Ectodermal cell (in vitro differentiated cells): ENCODE data around the gene LCLAT1.

Experiments
- H3K27ac ChIP-seq: 2 replicates; pipeline ENCODE4 v1.7.0; 2013; ENCODE audit warnings: mild to moderate bottlenecking, low read depth, low read length; ENCODE audit not compliant: insufficient read depth, poor library complexity, severe bottlenecking
- H3K27me3 ChIP-seq: 2 replicates; pipeline ENCODE4 v1.7.0; 2013; ENCODE audit warnings: mild to moderate bottlenecking, low read length; ENCODE audit not compliant: insufficient read depth, control insufficient read depth, poor library complexity, severe bottlenecking
- H3K36me3 ChIP-seq: one replicate; pipeline ENCODE4 v1.7.0; 2013; ENCODE audit warnings: low read length; ENCODE audit not compliant: control insufficient read depth, insufficient read depth
- H3K4me1 ChIP-seq: one replicate; pipeline ENCODE4 v1.7.0; 2013; ENCODE audit warnings: low read length; ENCODE audit not compliant: control insufficient read depth, insufficient read depth
- H3K4me3 ChIP-seq: 2 replicates; pipeline ENCODE4 v1.7.0; 2013; ENCODE audit warnings: low read depth, low read length, control low read depth; ENCODE audit not compliant: insufficient read depth
- H3K9me3 ChIP-seq: 2 replicates; pipeline ENCODE4 v1.7.0; 2013; ENCODE audit warnings: mild to moderate bottlenecking, low read length, moderate library complexity; ENCODE audit not compliant: control insufficient read depth
- WGBS, 2 experiments: methylation state at CpG; one replicate each; pipeline ENCODE4 v1.1.7; 2013; ENCODE audit warnings: missing lambda C conversion rate in 2 of 2; 5-methylcytosine and 5-hydroxymethylcytosine counted together

Gene LCLAT1

DNA sequence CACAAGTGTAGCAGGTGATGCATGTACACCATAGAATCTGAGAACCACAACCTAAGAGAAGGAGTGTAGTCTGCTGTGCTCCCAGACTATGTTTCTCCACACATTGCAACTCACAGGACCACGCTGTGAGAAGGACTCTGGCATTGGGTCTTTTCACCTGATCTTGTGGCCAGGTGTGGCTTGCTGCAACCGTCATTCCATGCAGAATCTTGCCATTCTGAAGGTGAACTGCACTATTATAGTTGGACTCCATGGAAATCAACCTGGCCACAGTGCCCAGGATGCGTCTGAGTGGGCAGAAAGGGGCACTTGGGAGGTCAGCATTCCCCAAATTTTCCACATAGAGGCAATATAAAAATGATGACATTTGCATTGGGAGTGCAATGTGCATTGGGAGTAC lies 237.9 kb downstream of the LCLAT1 start:
- no peak overlapping the region for H3K4me3 ChIP-seq
- no peak overlapping the region for H3K27ac ChIP-seq
- H3K27me3 ChIP-seq = no peaks in the 10 kb centered on the region
- no peaks in the 10 kb centered on the region for H3K36me3 ChIP-seq
- H3K4me1 ChIP-seq = peaks cover 7% of the 10 kb centered on the region
- 94 to 95% methylated on average over 3 of the region's 3 CpGs for WGBS, 2 experiments
- no peaks in the 10 kb centered on the region for H3K9me3 ChIP-seq

DNA sequence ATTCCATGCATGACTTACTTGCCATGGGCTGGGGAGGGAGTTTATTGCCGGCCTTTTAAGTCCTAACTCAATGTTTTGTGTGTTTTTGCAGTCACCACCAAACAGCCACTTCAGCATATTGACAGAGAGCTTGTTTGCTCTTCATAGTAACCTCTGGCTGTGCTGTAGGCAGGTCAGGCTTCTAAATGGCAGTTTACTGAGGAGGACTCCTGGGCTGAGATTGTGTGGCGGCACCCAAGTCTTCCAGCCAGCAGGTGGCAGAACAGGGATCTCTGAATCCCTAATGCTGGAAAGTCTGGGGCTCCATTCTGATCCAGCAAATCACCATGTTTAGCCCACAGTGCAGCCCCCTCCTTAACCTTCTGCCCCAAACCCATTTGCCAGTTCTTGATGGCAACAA lies 239.0 kb downstream of the LCLAT1 start:
- no peak overlapping the region for H3K4me3 ChIP-seq
- no peaks in the 10 kb centered on the region for H3K9me3 ChIP-seq
- peaks cover 7% of the 10 kb centered on the region for H3K4me1 ChIP-seq
- H3K36me3 ChIP-seq = no peaks in the 10 kb centered on the region
- WGBS, 2 experiments = 83 to 88% methylated on average over 2 of the region's 2 CpGs
- H3K27ac ChIP-seq = no peak overlapping the region
- no peaks in the 10 kb centered on the region for H3K27me3 ChIP-seq

DNA sequence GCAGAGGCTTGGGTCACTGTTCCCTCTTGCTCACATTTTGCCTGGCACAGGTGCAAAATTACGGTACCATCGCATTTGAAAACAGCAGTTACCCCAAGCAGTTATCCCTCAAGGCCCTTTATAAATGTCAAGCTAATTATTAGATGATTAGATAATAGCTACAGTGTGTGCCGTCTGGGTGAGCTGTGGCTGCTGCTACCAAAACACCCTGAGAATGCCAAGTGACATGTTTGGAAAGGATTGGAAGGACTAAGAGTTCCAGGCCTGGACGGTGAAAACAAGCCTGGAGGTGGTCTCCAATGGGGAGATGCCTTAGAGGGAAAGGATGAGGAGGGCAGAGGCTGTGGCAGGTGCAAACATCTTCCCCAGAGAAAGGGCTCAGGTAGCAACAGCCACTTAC lies 239.6 kb downstream of the LCLAT1 start:
- Histone ChIP-seq H3K9me3 (no peaks in the 10 kb centered on the region), H3K4me1 (peaks cover 7% of the 10 kb centered on the region), H3K27me3 (no peaks in the 10 kb centered on the region), H3K27ac (no peak overlapping the region), H3K4me3 (no peak overlapping the region), H3K36me3 (no peaks in the 10 kb centered on the region)
- WGBS, 2 experiments = 93 to 96% methylated on average over 4 of the region's 4 CpGs

DNA sequence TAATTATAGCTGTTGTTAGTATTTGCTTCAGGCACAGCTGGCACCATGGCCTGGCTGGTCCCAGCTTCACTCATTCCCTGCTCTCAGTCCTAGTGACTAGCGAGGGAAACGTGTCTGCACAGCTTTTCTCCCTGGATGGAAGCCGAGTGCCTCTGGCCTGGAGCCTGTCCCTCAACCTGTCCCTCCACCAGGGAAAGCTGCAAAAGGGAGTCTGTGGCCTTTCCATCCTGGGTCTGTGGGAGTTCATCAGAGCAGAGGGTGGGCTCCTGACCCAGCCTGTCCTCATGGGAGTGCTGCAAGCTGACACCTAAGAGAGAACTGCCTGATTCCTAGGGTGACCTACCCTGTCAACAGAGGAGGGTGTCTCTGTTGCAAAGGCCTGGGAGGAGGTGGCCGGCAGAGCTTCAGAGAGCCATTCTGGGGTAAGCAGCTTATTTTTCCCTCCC lies 241.9 kb downstream of the LCLAT1 start:
- Histone ChIP-seq H3K4me3 (no peak overlapping the region), H3K27ac (no peak overlapping the region), H3K9me3 (no peaks in the 10 kb centered on the region), H3K4me1 (peaks cover 7% of the 10 kb centered on the region), H3K27me3 (no peaks in the 10 kb centered on the region), H3K36me3 (no peaks in the 10 kb centered on the region)
- WGBS, 2 experiments = 82 to 85% methylated on average over 4 of the region's 4 CpGs

DNA sequence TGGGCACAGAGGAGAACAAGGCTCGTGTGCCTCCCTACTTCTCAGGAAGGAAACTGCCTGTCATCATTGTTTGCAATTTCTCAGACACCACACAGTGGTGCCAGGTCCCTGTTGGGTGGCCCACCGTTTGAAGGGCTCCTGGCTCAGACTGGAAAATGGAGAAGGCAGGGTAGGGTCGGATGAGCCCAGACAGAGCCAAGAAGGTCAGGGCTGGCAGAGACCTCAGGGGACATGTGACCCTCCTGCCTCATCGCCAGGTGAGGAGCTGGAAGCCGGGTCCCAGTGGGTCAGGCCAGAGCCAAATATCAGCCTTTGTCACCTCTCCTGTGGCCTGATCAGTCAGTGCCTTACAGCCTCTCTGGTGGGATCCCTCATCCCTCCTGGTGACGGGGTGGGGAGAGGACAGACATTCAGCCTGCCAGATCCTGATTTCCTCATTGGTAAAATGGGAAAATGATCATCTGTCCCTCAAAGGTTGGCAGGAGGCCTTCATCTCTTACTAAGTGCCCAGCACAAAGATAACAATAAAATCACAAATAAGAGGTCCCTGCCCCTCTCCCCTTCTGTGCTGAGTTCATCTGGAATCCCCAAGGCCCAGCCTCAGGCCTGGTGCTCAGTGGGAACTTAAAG lies 242.6 kb downstream of the LCLAT1 start:
- Histone ChIP-seq H3K27me3 (no peaks in the 10 kb centered on the region), H3K36me3 (no peaks in the 10 kb centered on the region), H3K4me3 (no peak overlapping the region), H3K9me3 (no peaks in the 10 kb centered on the region), H3K4me1 (peaks cover 7% of the 10 kb centered on the region), H3K27ac (no peak overlapping the region)
- 88 to 91% methylated on average over 6 of the region's 6 CpGs for WGBS, 2 experiments

DNA sequence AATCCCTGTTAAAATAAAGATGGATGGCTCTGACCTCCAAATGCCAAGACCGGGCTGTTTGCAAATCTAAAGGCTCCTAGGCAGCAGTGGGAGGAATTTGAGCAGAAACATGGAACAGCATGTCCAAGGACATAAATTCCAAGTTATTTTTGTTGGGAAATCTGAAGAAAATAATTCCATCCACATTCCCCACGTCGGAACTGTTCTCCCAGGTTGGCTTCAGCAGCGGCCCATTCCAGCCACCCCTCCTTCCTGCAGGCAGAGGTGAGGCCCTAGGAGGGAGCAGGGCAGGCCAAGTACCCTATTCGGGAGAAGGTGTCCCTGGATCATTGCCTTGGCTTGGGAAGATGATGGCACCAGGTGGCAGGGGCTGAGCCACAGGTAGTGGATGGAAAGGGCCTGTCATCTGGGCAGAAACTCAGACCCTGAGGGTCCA lies 243.1 kb downstream of the LCLAT1 start:
- 87 to 92% methylated on average over 5 of the region's 5 CpGs for WGBS, 2 experiments
- Histone ChIP-seq H3K9me3 (no peaks in the 10 kb centered on the region), H3K4me1 (peaks cover 7% of the 10 kb centered on the region), H3K4me3 (no peak overlapping the region), H3K27ac (no peak overlapping the region), H3K27me3 (no peaks in the 10 kb centered on the region), H3K36me3 (no peaks in the 10 kb centered on the region)

DNA sequence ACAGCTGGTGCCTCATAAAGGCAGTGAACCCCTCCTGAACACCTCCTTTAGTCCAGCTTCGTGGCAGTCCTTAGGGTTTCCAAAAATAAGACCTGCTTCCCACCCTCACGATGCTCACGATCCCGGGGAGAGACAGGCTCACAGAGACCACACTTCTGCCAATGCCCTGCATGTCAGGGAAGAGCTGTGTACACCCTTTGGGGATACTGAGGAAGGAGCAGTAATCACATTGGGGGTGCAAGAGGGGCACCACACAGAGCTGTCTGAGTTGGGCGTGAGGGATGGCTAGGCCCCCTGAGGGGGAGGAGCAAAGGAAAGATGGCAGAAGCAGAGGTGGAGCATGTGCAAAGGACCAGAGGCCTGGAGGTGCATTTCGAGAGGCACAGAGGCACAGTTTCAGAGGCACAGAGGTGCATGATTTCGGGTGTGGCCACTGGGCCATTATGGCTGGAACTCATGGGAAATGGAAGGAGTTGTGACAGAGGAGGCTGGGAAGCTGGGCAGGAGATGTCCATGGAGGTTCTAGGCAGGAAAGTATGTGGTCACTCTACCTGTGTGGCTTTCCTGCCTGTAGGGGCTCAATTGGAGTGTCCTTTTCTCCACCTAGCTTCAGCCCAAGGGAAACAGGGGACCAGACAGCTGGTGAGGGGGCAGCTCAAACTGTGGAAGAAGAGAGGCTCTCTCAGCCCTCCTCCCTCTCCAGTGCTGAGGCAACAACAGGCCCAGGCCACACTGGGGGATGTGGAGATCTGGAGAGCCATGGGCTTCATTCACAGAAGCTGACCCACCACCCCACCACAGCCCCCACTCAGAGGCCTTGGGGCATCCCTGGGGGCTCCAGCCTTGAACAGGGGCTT lies 244.3 kb downstream of the LCLAT1 start:
- Histone ChIP-seq H3K36me3 (no peaks in the 10 kb centered on the region), H3K9me3 (no peaks in the 10 kb centered on the region), H3K4me3 (no peak overlapping the region), H3K27ac (no peak overlapping the region), H3K27me3 (no peaks in the 10 kb centered on the region), H3K4me1 (peaks cover 7% of the 10 kb centered on the region)
- 90 to 92% methylated on average over 7 of the region's 7 CpGs for WGBS, 2 experiments

DNA sequence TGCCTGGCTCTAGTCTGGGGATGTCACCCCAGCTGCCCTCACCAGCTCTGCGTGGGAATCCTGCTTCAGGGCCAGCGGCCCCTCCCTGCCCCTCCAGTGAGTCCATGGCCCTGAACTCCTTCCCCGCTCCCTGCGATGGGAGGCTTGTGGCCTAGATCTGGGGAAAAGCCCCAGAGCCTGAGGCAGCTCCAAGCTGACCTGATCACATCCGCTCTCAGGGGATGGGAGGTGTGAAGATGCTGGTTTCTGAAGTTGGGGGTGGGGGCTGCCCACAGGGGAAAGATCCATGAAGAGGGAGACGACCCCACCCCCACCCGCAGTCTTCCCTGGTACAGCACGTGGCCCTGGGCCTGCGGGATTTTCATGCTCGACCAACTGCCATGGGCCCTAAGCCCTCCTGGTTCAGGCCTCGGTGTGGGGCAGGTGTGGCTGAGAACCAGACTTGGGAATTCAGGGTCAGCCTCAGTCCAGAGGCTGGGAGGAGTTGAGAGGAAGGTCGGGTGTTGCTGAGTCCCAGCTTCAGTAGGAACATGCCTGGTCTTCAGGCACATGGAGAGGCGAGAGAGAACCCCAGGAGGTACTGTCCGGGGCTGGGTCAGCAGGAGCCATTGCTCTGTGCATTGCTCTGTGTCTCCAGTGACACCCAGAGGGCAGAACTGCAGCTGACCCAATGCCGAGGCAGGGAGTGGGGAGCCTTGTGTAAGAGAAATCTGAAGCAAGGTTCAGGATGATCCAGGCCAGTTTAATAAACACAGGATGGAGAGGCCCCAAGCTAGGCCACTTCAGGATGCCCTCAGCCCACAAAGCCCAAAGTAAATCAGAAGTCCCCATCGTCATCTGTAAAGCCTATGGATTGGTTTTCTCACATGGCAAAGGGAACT lies 245.1 kb downstream of the LCLAT1 start:
- H3K9me3 ChIP-seq = no peaks in the 10 kb centered on the region

DNA sequence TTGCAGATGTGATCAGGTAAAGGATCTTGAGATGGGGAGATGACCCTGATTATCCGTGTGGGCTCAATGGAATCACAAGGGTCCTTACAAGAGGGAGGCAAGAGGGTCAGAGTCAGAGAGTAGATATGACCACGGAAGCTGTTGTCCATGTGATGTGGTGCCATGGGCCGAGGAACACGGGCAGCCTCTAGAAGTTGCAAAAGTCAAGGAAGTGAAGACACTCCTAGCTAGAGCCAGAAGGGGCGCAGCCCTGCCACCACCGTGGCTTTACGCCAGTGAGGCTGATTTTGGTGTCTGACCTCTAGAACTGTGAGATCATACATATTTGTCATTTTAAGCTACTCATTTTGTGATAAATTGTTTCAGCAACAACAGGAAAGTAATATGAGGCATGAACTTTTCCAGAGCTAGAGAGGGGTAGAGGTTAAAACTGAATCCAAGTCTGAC lies 245.8 kb downstream of the LCLAT1 start:
- Histone ChIP-seq H3K36me3 (no peaks in the 10 kb centered on the region), H3K4me1 (peaks cover 7% of the 10 kb centered on the region), H3K9me3 (no peaks in the 10 kb centered on the region), H3K27ac (no peak overlapping the region), H3K27me3 (no peaks in the 10 kb centered on the region), H3K4me3 (no peak overlapping the region)
- WGBS, 2 experiments = 91 to 95% methylated on average over 7 of the region's 7 CpGs

More for the DNA sequence above, 245.1 kb downstream of the LCLAT1 start:
- Histone ChIP-seq H3K36me3 (no peaks in the 10 kb centered on the region), H3K27ac (no peak overlapping the region), H3K4me3 (no peak overlapping the region), H3K27me3 (no peaks in the 10 kb centered on the region), H3K4me1 (peaks cover 7% of the 10 kb centered on the region)
- WGBS, 2 experiments = 90 to 91% methylated on average over 16 of the region's 16 CpGs
